Measurements from ENCODE around the gene CSKMT. TPM values are rescaled to one million over a fixed set of nuclear protein-coding genes. Genes with fewer than 3 reads are reported as not detected.
"Not testable (repeated sequence)": the region's sequence is repeated elsewhere in the genome, so short reads cannot be mapped to it uniquely, and the experiment has no call there.

Gene CSKMT
- total RNA-seq, 3 donors from 2014 or later: 11.6 to 18.6 (median 13.3) TPM

- TF ChIP-seq CTCF (IDR thresholded peaks at IDR 0.05): no peak
- intact Hi-C loops (cut with DNase I, micrococcal nuclease): no loop called here
- H3K4me1 ChIP-seq (ENCODE audit: low read depth): peaks cover 29% of the 10 kb centered on the region
- H3K36me3 ChIP-seq (ENCODE audit: low read depth): no peaks in the 10 kb centered on the region
- DNase-seq (peak in 1 of 3 donors; percentile 34), ATAC-seq (no peak)
- no peak overlapping the region for H3K4me3 ChIP-seq
- H3K9me3 ChIP-seq: no peaks in the 10 kb centered on the region
Measured at GRCh38 chr11:62649486-62649885, 15.6 kb upstream of the CSKMT start.

GRCh38 chr11:62650283-62650682, 14.8 kb upstream of the CSKMT start:
- H3K9me3 ChIP-seq; H3K4me3 ChIP-seq; H3K36me3 ChIP-seq (ENCODE audit: low read depth); intact Hi-C loops (cut with DNase I, micrococcal nuclease); ATAC-seq: not testable (repeated sequence)
- H3K4me1 ChIP-seq (ENCODE audit: low read depth): peaks cover 24% of the 10 kb centered on the region
- DNase-seq: peak in 1 of 3 donors; percentile 37

- H3K9me3 ChIP-seq: no peaks in the 10 kb centered on the region
- no peak for TF ChIP-seq CTCF (IDR thresholded peaks at IDR 0.05)
- H3K4me3 ChIP-seq: peak overlapping the region; percentile 56
- H3K36me3 ChIP-seq (ENCODE audit: low read depth): no peaks in the 10 kb centered on the region
- intact Hi-C loops (cut with DNase I, micrococcal nuclease): no loop called here
- peaks cover 12% of the 10 kb centered on the region for H3K4me1 ChIP-seq (ENCODE audit: low read depth)
- peak in 1 of 3 donors; percentile 33 for DNase-seq
- ATAC-seq: no peak
Measured at GRCh38 chr11:62652161-62653006, 12.7 kb upstream of the CSKMT start.

- ATAC-seq (no peak), DNase-seq (peak in 1 of 3 donors; percentile 27)
- no peaks in the 10 kb centered on the region for H3K9me3 ChIP-seq
- intact Hi-C loops (cut with DNase I, micrococcal nuclease): no loop called here
- TF ChIP-seq CTCF (IDR thresholded peaks at IDR 0.05): no peak
- H3K36me3 ChIP-seq (ENCODE audit: low read depth): no peaks in the 10 kb centered on the region
- no peak overlapping the region for H3K4me3 ChIP-seq
- H3K4me1 ChIP-seq (ENCODE audit: low read depth): peaks cover 12% of the 10 kb centered on the region
Measured at GRCh38 chr11:62654297-62654696, 10.8 kb upstream of the CSKMT start.

- intact Hi-C loops (cut with DNase I, micrococcal nuclease): no loop called here
- ATAC-seq (no peak), DNase-seq (no peak)
- Histone ChIP-seq H3K36me3 (ENCODE audit: low read depth) (no peaks in the 10 kb centered on the region), H3K9me3 (no peaks in the 10 kb centered on the region), H3K4me3 (no peak overlapping the region), H3K4me1 (ENCODE audit: low read depth) (peaks cover 6% of the 10 kb centered on the region)
- no peak for TF ChIP-seq CTCF (IDR thresholded peaks at IDR 0.05)
Measured at GRCh38 chr11:62656796-62657429, 8.2 kb upstream of the CSKMT start.

GRCh38 chr11:62664405-62665074, 572 bp upstream of the CSKMT start:
- Histone ChIP-seq H3K36me3 (ENCODE audit: low read depth) (no peaks in the 10 kb centered on the region), H3K9me3 (no peaks in the 10 kb centered on the region), H3K4me3 (peak overlapping the region; percentile 56), H3K4me1 (ENCODE audit: low read depth) (peaks cover 23% of the 10 kb centered on the region)
- no peak for TF ChIP-seq CTCF (IDR thresholded peaks at IDR 0.05)
- ATAC-seq (peak; percentile 69), DNase-seq (peak in 2 of 3 donors; percentile 57 to 79)
- intact Hi-C loops (cut with DNase I, micrococcal nuclease): no loop called here
